CD14-positive monocyte (primary cell): ENCODE measurements around the gene R3HDM1. TPM values are rescaled to one million over a fixed set of nuclear protein-coding genes. Genes with fewer than 3 reads are reported as not detected.

ENCODE experiments used
- DNase-seq, 3 donors: peaks; one replicate each; pipeline ENCODE4 v3.0.0-alpha.2; 2011 to 2022
- H2AFZ ChIP-seq: 2 replicates; pipeline ENCODE4 v1.6.0; 2012; ENCODE audit warnings: mild to moderate bottlenecking, low read depth, low read length, inconsistent platforms; ENCODE audit not compliant: insufficient read depth, poor library complexity, severe bottlenecking
- H3K27ac ChIP-seq, 2 donors: 1 replicate in 1 of 2; 2 replicates in 1 of 2; pipeline ENCODE4 v1.5.1; 2012 to 2013; ENCODE audit warnings: low read length in 2 of 2, control low read depth in 1 of 2, inconsistent platforms in 1 of 2, low read depth in 1 of 2, mild to moderate bottlenecking in 1 of 2
- H3K27me3 ChIP-seq, 2 donors: one replicate each; pipeline versions ENCODE4 v1.6.0 to v1.6.1; 2011 to 2013; ENCODE audit warnings: low read length in 2 of 2; ENCODE audit not compliant: control insufficient read depth in 2 of 2, insufficient read depth in 2 of 2
- H3K36me3 ChIP-seq, 2 donors: replicated peaks in 1 of 2; 1 replicate in 1 of 2; 2 replicates in 1 of 2; pipeline versions ENCODE4 v1.5.1 to v1.6.1; 2012 to 2013; ENCODE audit warnings: low read length in 2 of 2, control low read depth in 1 of 2, inconsistent platforms in 1 of 2, mild to moderate bottlenecking in 1 of 2; ENCODE audit not compliant: insufficient read depth in 2 of 2, control insufficient read depth in 1 of 2
- H3K4me1 ChIP-seq, 2 donors: 1 replicate in 1 of 2; 2 replicates in 1 of 2; pipeline versions ENCODE4 v1.5.1 to v1.6.1; 2012 to 2013; ENCODE audit warnings: low read length in 2 of 2, control low read depth in 1 of 2, inconsistent platforms in 1 of 2, mild to moderate bottlenecking in 1 of 2, moderate library complexity in 1 of 2; ENCODE audit not compliant: insufficient read depth in 2 of 2, control insufficient read depth in 1 of 2
- H3K4me2 ChIP-seq: replicated peaks from 2 replicates; pipeline ENCODE3; 2012; ENCODE audit warnings: low read length, moderate library complexity, mild to moderate bottlenecking; ENCODE audit not compliant: poor library complexity, severe bottlenecking; ENCODE audit errors: extremely low read depth
- H3K4me3 ChIP-seq, 3 experiments: fragments of 200-600 bp in 1 of 3; sonication (generic) in 1 of 3; replicated peaks in 1 of 3; 1 replicate in 2 of 3; 2 replicates in 1 of 3; pipeline ENCODE4 v1.5.1; 2011 to 2013; ENCODE audit warnings: low read length in 3 of 3, mild to moderate bottlenecking in 3 of 3, control low read depth in 2 of 3, low read depth in 2 of 3, inconsistent platforms in 1 of 3, moderate library complexity in 1 of 3
- H3K79me2 ChIP-seq: 2 replicates; pipeline ENCODE4 v1.6.0; 2012; ENCODE audit warnings: mild to moderate bottlenecking, control low read depth, inconsistent platforms, low read length, moderate library complexity; ENCODE audit not compliant: insufficient read depth
- H3K9ac ChIP-seq: 2 replicates; pipeline ENCODE4 v1.6.0; 2017; ENCODE audit warnings: low read length, mild to moderate bottlenecking; ENCODE audit not compliant: insufficient read depth, poor library complexity, severe bottlenecking
- H3K9me3 ChIP-seq, 2 donors: replicated peaks in 1 of 2; 1 replicate in 1 of 2; 2 replicates in 1 of 2; pipeline versions ENCODE4 v1.5.1 to v1.6.1; 2012 to 2013; ENCODE audit warnings: low read length in 2 of 2, control low read depth in 1 of 2; ENCODE audit not compliant: control insufficient read depth in 1 of 2, insufficient read depth in 1 of 2
- H4K20me1 ChIP-seq: 2 replicates; pipeline ENCODE4 v1.6.0; 2012; ENCODE audit warnings: mild to moderate bottlenecking, low read length, control low read depth, moderate library complexity; ENCODE audit not compliant: insufficient read depth
- H3K27ac Mint-ChIP-seq, 7 donors: one replicate each; pipeline ENCODE4 v1.8.0; 2020; ENCODE audit warnings: mild to moderate bottlenecking in 7 of 7, mixed read lengths in 7 of 7, moderate library complexity in 6 of 7, inconsistent platforms in 2 of 7
- H3K27me3 Mint-ChIP-seq, 3 donors: one replicate each; pipeline ENCODE4 v1.8.0; 2021 to 2022; ENCODE audit warnings: low read depth in 3 of 3, mild to moderate bottlenecking in 3 of 3, mixed read lengths in 3 of 3, moderate library complexity in 3 of 3, inconsistent platforms in 1 of 3
- H3K36me3 Mint-ChIP-seq, 2 donors: one replicate each; pipeline ENCODE4 v1.8.0; 2020; ENCODE audit warnings: mixed read lengths in 2 of 2, inconsistent platforms in 1 of 2, mild to moderate bottlenecking in 1 of 2
- H3K4me1 Mint-ChIP-seq: one replicate; pipeline ENCODE4 v1.8.0; 2020; ENCODE audit warnings: mild to moderate bottlenecking, mixed read lengths
- H3K4me3 Mint-ChIP-seq, 2 donors: one replicate each; pipeline ENCODE4 v1.8.0; 2020; ENCODE audit warnings: mild to moderate bottlenecking in 2 of 2, mixed read lengths in 2 of 2, moderate library complexity in 1 of 2
- H3K9me3 Mint-ChIP-seq, 7 donors: one replicate each; pipeline ENCODE4 v1.8.0; 2020 to 2022; ENCODE audit warnings: mixed read lengths in 7 of 7, mild to moderate bottlenecking in 6 of 7, moderate library complexity in 6 of 7, inconsistent platforms in 2 of 7
- WGBS: methylation state at CpG from one replicate; pipeline ENCODE4 v1.1.5; 2013; ENCODE audit warnings: missing lambda C conversion rate; ENCODE audit not compliant: insufficient coverage; 5-methylcytosine and 5-hydroxymethylcytosine counted together
- intact Hi-C, 2 donors: fragments of 100-400 bp; cut with micrococcal nuclease; formaldehyde crosslinking; loops; one replicate each; pipeline versions ENCODE4 v1.15.0 to v1.15.1; 2023
- polyA plus RNA-seq, 3 donors: library from polyadenylated mRNA; depleted of rRNA in 1 of 3; unstranded in 2 of 3; stranded (reverse) in 1 of 3; fragments of 300-500 nt in 2 of 3; fragments of >200 nt in 1 of 3; fragmentation: Illumina TruSeq in 2 of 3; gene quantifications; 1 replicate in 2 of 3; 2 replicates in 1 of 3; pipeline ENCODE4 v1.2.3, GENCODE V29; 2012 to 2021
- TF ChIP-seq, protein P1 (sequence below): fragments of 200-600 bp; IDR thresholded peaks from one replicate; pipeline ENCODE4 v1.8.0; 2022; ENCODE audit warnings: antibody characterized with exemption, mild to moderate bottlenecking

R3HDM1 gene
- polyA plus RNA-seq, 3 donors, result 5.4 to 24.5 (median 13.1) TPM

DNA sequence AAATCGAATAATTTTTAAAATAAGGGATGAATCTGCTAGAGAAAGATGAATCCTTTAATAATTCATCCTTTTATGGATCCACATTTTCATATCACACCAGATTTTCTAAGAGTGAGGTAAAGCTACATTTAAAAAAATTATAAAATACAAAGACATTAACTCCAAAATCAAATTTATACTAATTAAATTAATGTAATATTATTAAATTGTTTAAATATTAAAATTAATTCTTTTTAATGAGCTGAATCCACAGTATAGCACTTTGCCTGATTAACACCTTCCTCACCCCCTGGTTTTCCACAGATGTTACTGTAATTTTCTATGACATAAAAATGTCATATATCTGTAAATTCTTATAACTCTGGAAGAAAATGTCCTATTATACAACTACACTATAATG is 26.5 kb upstream of the R3HDM1 start:
- intact Hi-C loops, result no loop called here
- H3K4me3 ChIP-seq, result no peak overlapping the region
- no peak overlapping the region for H3K27ac Mint-ChIP-seq
- H3K27me3 Mint-ChIP-seq, result no peaks in the 10 kb centered on the region
- no peaks in the 10 kb centered on the region for H3K27me3 ChIP-seq
- H3K79me2 ChIP-seq, result no peaks in the 10 kb centered on the region
- no CpG with 5 or more reads among the region's 1 CpG for WGBS
- H4K20me1 ChIP-seq, result no peaks in the 10 kb centered on the region
- no peak overlapping the region for H3K4me2 ChIP-seq
- H3K4me1 Mint-ChIP-seq, result no peaks in the 10 kb centered on the region
- H3K9ac ChIP-seq, result no peak overlapping the region
- H3K4me1 ChIP-seq, result no peaks in the 10 kb centered on the region
- peaks cover 11 to 27% (median 14%) of the 10 kb centered on the region in 7 donors for H3K9me3 Mint-ChIP-seq
- peaks cover 2 to 23% of the 10 kb centered on the region in 2 donors for H3K36me3 ChIP-seq
- peaks cover 6 to 9% of the 10 kb centered on the region in 2 donors for H3K9me3 ChIP-seq
- no peak overlapping the region for H3K4me3 Mint-ChIP-seq
- no peak overlapping the region for H2AFZ ChIP-seq
- H3K27ac ChIP-seq, result no peak overlapping the region
- DNase-seq, result no peak
- TF ChIP-seq, protein P1, sequence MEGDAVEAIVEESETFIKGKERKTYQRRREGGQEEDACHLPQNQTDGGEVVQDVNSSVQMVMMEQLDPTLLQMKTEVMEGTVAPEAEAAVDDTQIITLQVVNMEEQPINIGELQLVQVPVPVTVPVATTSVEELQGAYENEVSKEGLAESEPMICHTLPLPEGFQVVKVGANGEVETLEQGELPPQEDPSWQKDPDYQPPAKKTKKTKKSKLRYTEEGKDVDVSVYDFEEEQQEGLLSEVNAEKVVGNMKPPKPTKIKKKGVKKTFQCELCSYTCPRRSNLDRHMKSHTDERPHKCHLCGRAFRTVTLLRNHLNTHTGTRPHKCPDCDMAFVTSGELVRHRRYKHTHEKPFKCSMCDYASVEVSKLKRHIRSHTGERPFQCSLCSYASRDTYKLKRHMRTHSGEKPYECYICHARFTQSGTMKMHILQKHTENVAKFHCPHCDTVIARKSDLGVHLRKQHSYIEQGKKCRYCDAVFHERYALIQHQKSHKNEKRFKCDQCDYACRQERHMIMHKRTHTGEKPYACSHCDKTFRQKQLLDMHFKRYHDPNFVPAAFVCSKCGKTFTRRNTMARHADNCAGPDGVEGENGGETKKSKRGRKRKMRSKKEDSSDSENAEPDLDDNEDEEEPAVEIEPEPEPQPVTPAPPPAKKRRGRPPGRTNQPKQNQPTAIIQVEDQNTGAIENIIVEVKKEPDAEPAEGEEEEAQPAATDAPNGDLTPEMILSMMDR, result no peak
- H3K36me3 Mint-ChIP-seq, result peaks cover 11 to 22% of the 10 kb centered on the region in 2 donors

DNA sequence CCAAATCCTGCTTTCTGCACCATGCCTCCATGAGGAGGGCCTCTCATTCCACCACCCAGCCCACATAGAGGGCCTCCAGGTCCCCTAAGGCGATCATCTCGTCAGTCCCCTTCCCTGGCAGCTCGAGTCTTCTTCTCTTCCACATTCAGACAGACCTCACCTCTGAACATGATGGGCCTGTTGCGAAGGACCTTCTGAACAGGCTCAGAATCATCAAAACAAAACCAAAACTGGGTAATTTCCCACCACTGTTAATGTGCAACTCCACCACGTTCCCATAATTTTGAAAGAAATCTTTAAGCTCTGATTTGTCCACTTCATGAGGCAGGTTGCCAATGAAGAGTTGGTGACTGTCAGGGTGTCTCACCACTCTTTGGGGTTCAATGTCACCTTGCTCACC is 20.7 kb upstream of the R3HDM1 start:
- Histone ChIP-seq H3K27ac (no peak overlapping the region), H3K4me1 (no peaks in the 10 kb centered on the region), H3K9me3 (peaks cover 14 to 22% of the 10 kb centered on the region in 2 donors), H2AFZ (no peak overlapping the region), H3K9ac (no peak overlapping the region), H3K4me3 (no peak overlapping the region), H3K27me3 (no peaks in the 10 kb centered on the region), H3K36me3 (no peaks in the 10 kb centered on the region), H3K79me2 (no peaks in the 10 kb centered on the region), H4K20me1 (no peaks in the 10 kb centered on the region), H3K4me2 (no peak overlapping the region)
- DNase-seq, result no peak
- 96% methylated on average over 3 of the region's 5 CpGs for WGBS
- H3K36me3 Mint-ChIP-seq, result peaks cover 0 to 2% of the 10 kb centered on the region in 2 donors
- no peak overlapping the region for H3K27ac Mint-ChIP-seq
- intact Hi-C loops, result no loop called here
- no peak overlapping the region for H3K4me3 Mint-ChIP-seq
- no peaks in the 10 kb centered on the region for H3K4me1 Mint-ChIP-seq
- TF ChIP-seq, protein P1, result no peak
- H3K9me3 Mint-ChIP-seq, result peaks cover 12 to 22% (median 18%) of the 10 kb centered on the region in 7 donors
- no peaks in the 10 kb centered on the region for H3K27me3 Mint-ChIP-seq
